ENCODE data around the gene F13A1.

- TF ChIP-seq MXI1 (IDR thresholded peaks at IDR 0.05; ENCODE audit: low read depth, low read length) = no peak
- TF ChIP-seq TEAD4 (IDR thresholded peaks at IDR 0.05; ENCODE audit: borderline replicate concordance, insufficient read depth) = no peak
- TF ChIP-seq ZBTB33 (IDR thresholded peaks at IDR 0.05; ENCODE audit: borderline replicate concordance, low read depth) = no peak
- TF ChIP-seq CHD2 (IDR thresholded peaks at IDR 0.05; ENCODE audit: low read length, partially characterized antibody) = no peak
- TF ChIP-seq YY1 (IDR thresholded peaks at IDR 0.05; ENCODE audit: low read depth) = no peak
- no peak for TF ChIP-seq RFX5 (IDR thresholded peaks at IDR 0.05; ENCODE audit: low read length)
- no peak for TF ChIP-seq CTCF (IDR thresholded peaks at IDR 0.05)
- TF ChIP-seq EP300 (IDR thresholded peaks at IDR 0.05; ENCODE audit: borderline replicate concordance in 1 of 2, low read depth in 1 of 2, low read length in 1 of 2) = no peak
- TF ChIP-seq USF2 (IDR thresholded peaks at IDR 0.05; ENCODE audit: borderline replicate concordance, low read depth, low read length) = no peak
Measured at GRCh38 chr6:6328451-6328850, 8.0 kb upstream of the F13A1 start.

All from SK-N-SH (cell line).